DND-41 (cell line): ENCODE data around the gene ITIH6.

ENCODE experiments used
- CTCF ChIP-seq: IDR thresholded peaks from 2 replicates; pipeline ENCODE4 v1.5.1; 2012; ENCODE audit warnings: borderline replicate concordance, low read length, moderate library complexity, mild to moderate bottlenecking; ENCODE audit not compliant: poor library complexity, severe bottlenecking; ENCODE audit errors: extremely low read depth
- EZH2 ChIP-seq: IDR thresholded peaks from 3 replicates; pipeline ENCODE4 v1.6.1; 2012; ENCODE audit warnings: borderline replicate concordance, low read depth, mild to moderate bottlenecking, moderate library complexity, low read length, inconsistent platforms; ENCODE audit not compliant: severe bottlenecking

GRCh38 chrX:54843050-54843449 lies 45.0 kb upstream of the ITIH6 start:
- TF ChIP-seq CTCF (no peak), EZH2 (no peak)
